Parathyroid adenoma (tissue), 2 donors: ENCODE results near the gene GARIN5A.

Source experiments
- H2AFZ ChIP-seq: fragments of 300-600 bp; sonication (generic); one replicate; pipeline ENCODE4 v1.7.0; 2017; ENCODE audit warnings: antibody characterized with exemption, mild to moderate bottlenecking
- H3K27ac ChIP-seq: fragments of 300-600 bp; sonication (generic); one replicate; pipeline ENCODE4 v1.7.0; 2017
- H3K27me3 ChIP-seq: fragments of 300-600 bp; sonication (generic); one replicate; pipeline ENCODE4 v1.7.0; 2017; ENCODE audit warnings: low read length; ENCODE audit not compliant: control insufficient read depth, insufficient read depth
- H3K36me3 ChIP-seq: fragments of 300-600 bp; sonication (generic); one replicate; pipeline ENCODE4 v1.7.0; 2017; ENCODE audit warnings: low read length; ENCODE audit not compliant: control insufficient read depth, insufficient read depth
- H3K4me1 ChIP-seq: fragments of 300-600 bp; sonication (generic); one replicate; pipeline ENCODE4 v1.7.0; 2017; ENCODE audit warnings: control low read depth
- H3K4me2 ChIP-seq: fragments of 300-600 bp; sonication (generic); one replicate; pipeline ENCODE4 v1.7.0; 2017; ENCODE audit warnings: low read length
- H3K4me3 ChIP-seq: fragments of 300-600 bp; sonication (generic); one replicate; pipeline ENCODE4 v1.7.0; 2017; ENCODE audit warnings: low read depth, low read length
- H3K79me2 ChIP-seq: fragments of 300-600 bp; sonication (generic); one replicate; pipeline ENCODE4 v1.7.0; 2017; ENCODE audit warnings: control low read depth
- H3K9ac ChIP-seq: fragments of 300-600 bp; sonication (generic); one replicate; pipeline ENCODE4 v1.7.0; 2017; ENCODE audit warnings: mild to moderate bottlenecking
- H3K9me3 ChIP-seq: fragments of 300-600 bp; sonication (generic); one replicate; pipeline ENCODE4 v1.7.0; 2017; ENCODE audit warnings: low read length; ENCODE audit not compliant: control insufficient read depth
- TF ChIP-seq, protein P1 (sequence below): fragments of 300-600 bp; sonication (generic); IDR thresholded peaks from one replicate; pipeline ENCODE4 v1.7.0; 2017; ENCODE audit warnings: antibody characterized with exemption, mild to moderate bottlenecking
- donor health status: primary hyperparathyroidism.

Gene GARIN5A

DNA sequence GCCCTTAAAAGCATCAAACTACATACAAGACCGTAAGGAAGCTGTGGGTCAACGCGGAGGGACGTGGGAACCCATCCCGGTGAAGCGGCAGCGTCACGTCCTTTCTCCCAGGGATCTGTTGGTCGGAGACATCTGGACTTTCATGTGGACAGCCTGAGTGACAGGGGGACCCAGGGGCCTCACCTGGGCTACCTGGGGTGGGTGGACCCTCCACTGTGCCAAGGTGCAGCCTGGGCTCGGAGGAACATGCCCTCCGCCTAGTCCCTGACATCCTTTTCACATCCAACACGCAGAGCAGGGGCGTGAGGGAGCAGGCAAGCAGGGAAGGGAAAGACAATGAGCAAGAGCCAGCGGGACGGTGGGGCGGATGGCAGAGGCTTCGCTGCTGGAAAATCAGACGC, 13.8 kb upstream of the GARIN5A start:
- H3K27me3 ChIP-seq = peaks cover 6% of the 10 kb centered on the region
- no peak overlapping the region for H3K27ac ChIP-seq
- no peak overlapping the region for H3K4me3 ChIP-seq
- peaks cover 5% of the 10 kb centered on the region for H3K9me3 ChIP-seq
- no peak overlapping the region for H3K9ac ChIP-seq
- H3K36me3 ChIP-seq = no peaks in the 10 kb centered on the region
- TF ChIP-seq, protein P1, sequence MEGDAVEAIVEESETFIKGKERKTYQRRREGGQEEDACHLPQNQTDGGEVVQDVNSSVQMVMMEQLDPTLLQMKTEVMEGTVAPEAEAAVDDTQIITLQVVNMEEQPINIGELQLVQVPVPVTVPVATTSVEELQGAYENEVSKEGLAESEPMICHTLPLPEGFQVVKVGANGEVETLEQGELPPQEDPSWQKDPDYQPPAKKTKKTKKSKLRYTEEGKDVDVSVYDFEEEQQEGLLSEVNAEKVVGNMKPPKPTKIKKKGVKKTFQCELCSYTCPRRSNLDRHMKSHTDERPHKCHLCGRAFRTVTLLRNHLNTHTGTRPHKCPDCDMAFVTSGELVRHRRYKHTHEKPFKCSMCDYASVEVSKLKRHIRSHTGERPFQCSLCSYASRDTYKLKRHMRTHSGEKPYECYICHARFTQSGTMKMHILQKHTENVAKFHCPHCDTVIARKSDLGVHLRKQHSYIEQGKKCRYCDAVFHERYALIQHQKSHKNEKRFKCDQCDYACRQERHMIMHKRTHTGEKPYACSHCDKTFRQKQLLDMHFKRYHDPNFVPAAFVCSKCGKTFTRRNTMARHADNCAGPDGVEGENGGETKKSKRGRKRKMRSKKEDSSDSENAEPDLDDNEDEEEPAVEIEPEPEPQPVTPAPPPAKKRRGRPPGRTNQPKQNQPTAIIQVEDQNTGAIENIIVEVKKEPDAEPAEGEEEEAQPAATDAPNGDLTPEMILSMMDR = no peak
- peaks cover 5% of the 10 kb centered on the region for H3K79me2 ChIP-seq
- no peak overlapping the region for H2AFZ ChIP-seq
- H3K4me1 ChIP-seq = peaks cover 3% of the 10 kb centered on the region
- no peak overlapping the region for H3K4me2 ChIP-seq

DNA sequence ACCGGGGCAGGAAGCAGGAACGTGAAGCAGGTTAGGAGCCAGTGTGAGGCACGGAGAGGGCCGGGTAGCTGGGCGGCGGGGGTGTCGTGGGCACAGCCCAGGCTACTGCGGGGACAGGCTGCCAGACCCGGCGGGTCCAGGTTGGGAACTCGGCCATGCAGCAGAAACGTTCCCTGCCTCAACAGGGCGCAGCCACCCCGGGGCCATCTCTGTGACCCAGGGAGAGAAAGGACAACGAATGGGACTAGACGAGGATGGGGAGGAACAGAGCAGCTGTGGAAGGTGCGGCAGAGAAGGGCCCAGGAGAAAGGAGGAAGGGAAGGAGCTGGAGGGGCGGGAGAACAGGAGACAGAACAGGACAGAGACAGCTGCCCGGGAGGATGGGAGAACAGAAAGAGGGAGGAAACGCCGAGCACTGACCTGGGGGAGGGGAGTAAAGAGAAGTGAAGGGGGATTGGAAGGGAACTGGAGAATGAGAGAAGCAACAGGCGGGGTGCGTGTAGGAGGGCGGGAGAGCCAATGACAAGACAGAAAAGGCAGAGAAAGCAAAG, 12.9 kb upstream of the GARIN5A start:
- peaks cover 5% of the 10 kb centered on the region for H3K79me2 ChIP-seq
- no peak overlapping the region for H3K4me3 ChIP-seq
- H3K9me3 ChIP-seq = peaks cover 5% of the 10 kb centered on the region
- H3K27ac ChIP-seq = no peak overlapping the region
- H2AFZ ChIP-seq = no peak overlapping the region
- H3K27me3 ChIP-seq = peaks cover 6% of the 10 kb centered on the region
- H3K9ac ChIP-seq = no peak overlapping the region
- no peaks in the 10 kb centered on the region for H3K36me3 ChIP-seq
- TF ChIP-seq, protein P1 = no peak
- no peak overlapping the region for H3K4me2 ChIP-seq
- H3K4me1 ChIP-seq = peaks cover 3% of the 10 kb centered on the region

DNA sequence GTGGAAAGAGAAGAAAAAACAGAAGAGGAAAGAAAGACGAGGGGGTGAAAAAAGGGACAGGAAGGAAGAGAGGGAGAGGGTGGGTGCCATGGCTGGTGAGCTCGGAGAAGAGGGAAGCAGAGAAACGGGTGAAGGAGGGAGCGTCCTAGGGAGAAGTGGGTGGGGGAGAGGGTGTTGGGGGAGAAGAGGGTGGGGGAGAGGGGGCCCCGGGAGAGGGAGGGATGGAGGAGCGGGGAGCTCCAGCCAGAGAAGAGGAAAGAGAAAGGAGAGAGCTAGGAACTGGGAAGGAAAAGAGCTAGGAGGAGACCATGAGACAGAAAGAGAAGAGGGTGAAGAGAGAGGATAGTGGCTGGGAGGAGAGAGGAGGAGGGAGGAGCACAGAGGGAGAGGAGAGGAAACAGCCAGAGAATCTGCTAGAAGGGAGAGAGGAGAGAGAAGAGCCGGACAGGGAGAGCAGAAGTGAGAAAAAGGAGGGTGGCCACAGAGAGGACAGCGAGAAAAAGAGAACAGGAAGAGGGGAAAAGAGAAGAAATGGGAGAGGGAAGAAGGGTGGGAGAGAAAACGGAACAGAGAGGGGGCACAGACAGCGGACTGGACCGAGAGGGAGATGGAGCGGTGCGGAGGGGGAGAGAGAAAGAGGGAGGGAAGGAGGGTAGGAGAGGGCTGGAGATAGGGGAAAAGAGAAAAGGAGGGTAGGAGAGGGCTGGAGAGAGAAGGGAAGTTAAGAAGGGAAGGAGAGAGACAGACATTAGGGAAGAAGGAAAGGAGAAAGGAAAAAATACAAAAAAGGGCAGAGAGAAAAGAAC, 11.9 kb upstream of the GARIN5A start:
- no peak overlapping the region for H3K9ac ChIP-seq
- peaks cover 5% of the 10 kb centered on the region for H3K9me3 ChIP-seq
- TF ChIP-seq, protein P1 = no peak
- no peak overlapping the region for H3K4me3 ChIP-seq
- H3K27me3 ChIP-seq = peaks cover 6% of the 10 kb centered on the region
- no peak overlapping the region for H2AFZ ChIP-seq
- H3K4me1 ChIP-seq = peaks cover 3% of the 10 kb centered on the region
- H3K36me3 ChIP-seq = no peaks in the 10 kb centered on the region
- no peak overlapping the region for H3K4me2 ChIP-seq
- peaks cover 5% of the 10 kb centered on the region for H3K79me2 ChIP-seq
- H3K27ac ChIP-seq = no peak overlapping the region

DNA sequence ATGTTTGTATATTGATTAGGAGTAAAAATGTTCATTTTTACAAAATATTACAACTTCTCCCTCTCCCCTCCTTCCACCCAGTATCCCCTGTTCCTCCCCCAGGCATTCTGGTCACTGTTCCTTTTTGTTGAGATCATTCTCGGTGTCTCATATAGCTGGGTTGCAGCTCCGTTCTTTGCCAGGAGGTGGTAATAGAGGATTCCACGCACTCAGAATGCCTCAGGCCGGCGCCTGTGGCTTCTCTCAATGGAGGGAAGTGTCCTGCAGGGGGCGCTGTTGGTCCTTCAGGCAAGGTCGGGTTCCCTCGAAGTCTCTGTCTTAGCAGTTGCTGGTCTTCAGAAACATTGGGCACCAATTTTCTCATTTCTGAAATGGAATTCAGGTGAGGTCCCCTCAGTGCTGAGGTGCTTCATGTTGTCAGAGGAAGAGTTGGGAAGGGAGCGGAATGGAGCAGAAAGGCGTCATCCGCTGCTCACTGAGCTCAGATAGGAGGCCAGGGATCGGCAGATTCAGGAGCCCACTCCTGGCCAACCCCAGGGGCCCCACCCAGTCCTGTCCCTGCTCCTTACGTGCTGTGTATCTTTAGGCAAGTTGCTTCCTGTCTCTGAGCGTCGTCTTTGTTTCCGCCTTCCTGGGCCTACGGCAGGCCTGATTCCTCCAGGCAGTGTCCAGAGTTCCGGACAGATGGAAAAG, 10.3 kb upstream of the GARIN5A start:
- Histone ChIP-seq H3K4me2 (no peak overlapping the region), H3K9me3 (peaks cover 5% of the 10 kb centered on the region), H2AFZ (no peak overlapping the region), H3K27me3 (peaks cover 6% of the 10 kb centered on the region), H3K9ac (no peak overlapping the region), H3K79me2 (peaks cover 5% of the 10 kb centered on the region), H3K27ac (no peak overlapping the region), H3K4me3 (no peak overlapping the region), H3K36me3 (no peaks in the 10 kb centered on the region), H3K4me1 (peaks cover 3% of the 10 kb centered on the region)
- TF ChIP-seq, protein P1 = peak; percentile 12
